ENCODE measurements around the gene PARN. TPM values are rescaled to one million over a fixed set of nuclear protein-coding genes. Genes with fewer than 3 reads are reported as not detected.

Gene PARN
- total RNA-seq, 1 experiment from 2014 or later, result 56.2 TPM

DNA sequence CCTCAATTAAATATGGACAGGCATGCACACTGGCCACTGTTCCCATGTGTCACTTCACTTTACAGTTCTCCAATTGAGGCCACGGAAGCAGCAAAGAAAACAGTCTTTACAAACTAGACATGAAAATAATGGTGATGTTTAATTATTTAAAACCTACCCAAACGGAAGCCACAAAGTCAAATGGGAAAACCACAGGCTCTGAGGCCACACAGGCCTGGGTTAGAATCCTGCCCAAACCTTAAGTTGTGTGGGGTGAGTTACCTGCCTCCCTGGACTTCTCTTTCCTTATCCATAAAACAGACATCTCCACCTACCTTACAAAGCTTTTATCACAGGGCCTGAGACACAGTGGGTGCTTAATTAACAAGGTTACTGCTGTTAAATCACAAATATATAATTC is 137.4 kb downstream of the PARN start:
- no peak overlapping the region for H2BK12ac ChIP-seq (ENCODE audit: insufficient read length, low read depth, low read length)
- H4K5ac ChIP-seq (ENCODE audit: insufficient read length, low read depth, low read length), result no peak overlapping the region
- H4K8ac ChIP-seq (replicated peaks; ENCODE audit: insufficient read length, low read depth, low read length), result no peak overlapping the region
- no peak overlapping the region for H4K91ac ChIP-seq (ENCODE audit: insufficient read length, low read depth, low read length)
- no peak overlapping the region for H2BK15ac ChIP-seq (ENCODE audit: low read depth, low read length)
- H2BK20ac ChIP-seq (ENCODE audit: low read depth, low read length, poor library complexity, severe bottlenecking), result no peak overlapping the region
- H3K23ac ChIP-seq (ENCODE audit: insufficient read length, low read depth, low read length), result no peak overlapping the region
- Mint-ChIP-seq H3K4me1 (peaks cover 51 to 52% of the 10 kb centered on the region in 2 experiments), H3K9me3 (no peaks in the 10 kb centered on the region), H3K4me3 (no peak overlapping the region), H3K27me3 (ENCODE audit: low read depth) (no peaks in the 10 kb centered on the region; the same call in 1 of the 2 replicates), H3K36me3 (ENCODE audit: insufficient read depth in 1 of 3, low read depth in 3 of 3) (peaks cover 0 to 8% (median 0%) of the 10 kb centered on the region in 3 experiments; a peak in 1 of 7 replicates), H3K27ac (peak overlapping the region in 1 of 3 experiments; percentile 59; a peak in 3 of 7 replicates)
- no peaks in the 10 kb centered on the region for H3K79me1 ChIP-seq (ENCODE audit: insufficient read depth, low read depth, low read length, poor library complexity, severe bottlenecking)
- no peak for DNase-seq
- no peak overlapping the region for H3K4ac ChIP-seq (ENCODE audit: low read depth, low read length)
- H3K27me3 ChIP-seq (ENCODE audit: insufficient read depth, low read length), result no peaks in the 10 kb centered on the region
- no peaks in the 10 kb centered on the region for H3K9me3 ChIP-seq (ENCODE audit: control insufficient read depth, low read depth, low read length)
- H2AK5ac ChIP-seq (ENCODE audit: insufficient read length, low read length), result no peak overlapping the region
- WGBS (ENCODE audit: extremely low coverage, insufficient read length, low lambda C conversion rate), result no CpG with 5 or more reads among the region's 2 CpGs
- H3K14ac ChIP-seq (ENCODE audit: insufficient read depth, low read length), result no peak overlapping the region
- no peak overlapping the region for H2BK5ac ChIP-seq (ENCODE audit: insufficient read length, low read length)
- H3K9ac ChIP-seq (ENCODE audit: extremely low read depth, insufficient read length, low read length), result no peak overlapping the region
- H3K27ac ChIP-seq (ENCODE audit: insufficient read length, low read depth, low read length), result no peak overlapping the region
- H2AFZ ChIP-seq (ENCODE audit: low read length), result no peak overlapping the region
- peaks cover 4% of the 10 kb centered on the region; the same call in 1 of the 2 replicates for H3K4me1 ChIP-seq (ENCODE audit: insufficient read depth, low read length)
- no peaks in the 10 kb centered on the region for H3K23me2 ChIP-seq (ENCODE audit: insufficient read length, low read depth, low read length, poor library complexity, severe bottlenecking)
- H4K20me1 ChIP-seq (ENCODE audit: control insufficient read depth, insufficient read depth, insufficient read length), result no peaks in the 10 kb centered on the region
- H3K56ac ChIP-seq (ENCODE audit: insufficient read length, low read depth, low read length), result no peak overlapping the region
- TF ChIP-seq, protein P1, sequence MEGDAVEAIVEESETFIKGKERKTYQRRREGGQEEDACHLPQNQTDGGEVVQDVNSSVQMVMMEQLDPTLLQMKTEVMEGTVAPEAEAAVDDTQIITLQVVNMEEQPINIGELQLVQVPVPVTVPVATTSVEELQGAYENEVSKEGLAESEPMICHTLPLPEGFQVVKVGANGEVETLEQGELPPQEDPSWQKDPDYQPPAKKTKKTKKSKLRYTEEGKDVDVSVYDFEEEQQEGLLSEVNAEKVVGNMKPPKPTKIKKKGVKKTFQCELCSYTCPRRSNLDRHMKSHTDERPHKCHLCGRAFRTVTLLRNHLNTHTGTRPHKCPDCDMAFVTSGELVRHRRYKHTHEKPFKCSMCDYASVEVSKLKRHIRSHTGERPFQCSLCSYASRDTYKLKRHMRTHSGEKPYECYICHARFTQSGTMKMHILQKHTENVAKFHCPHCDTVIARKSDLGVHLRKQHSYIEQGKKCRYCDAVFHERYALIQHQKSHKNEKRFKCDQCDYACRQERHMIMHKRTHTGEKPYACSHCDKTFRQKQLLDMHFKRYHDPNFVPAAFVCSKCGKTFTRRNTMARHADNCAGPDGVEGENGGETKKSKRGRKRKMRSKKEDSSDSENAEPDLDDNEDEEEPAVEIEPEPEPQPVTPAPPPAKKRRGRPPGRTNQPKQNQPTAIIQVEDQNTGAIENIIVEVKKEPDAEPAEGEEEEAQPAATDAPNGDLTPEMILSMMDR (conservative IDR thresholded peaks at IDR 0.05), result no peak
- H3K18ac ChIP-seq (ENCODE audit: insufficient read length, low read depth, low read length), result no peak overlapping the region
- no peak overlapping the region for H3T11ph ChIP-seq (ENCODE audit: low read length)
- no peaks in the 10 kb centered on the region for H3K79me2 ChIP-seq (ENCODE audit: insufficient read depth, low read length)
- no peak overlapping the region for H3K4me2 ChIP-seq (ENCODE audit: insufficient read depth, insufficient read length, low read length)
- no peak overlapping the region for H2BK120ac ChIP-seq (ENCODE audit: low read depth, low read length, poor library complexity, severe bottlenecking)
